PC-3 (cell line): ENCODE results near the gene PPP1R14C.

Experiments used
- EZH2 ChIP-seq: fragments of 300-600 bp; sonication (generic); IDR thresholded peaks from one replicate; pipeline ENCODE4 v1.6.1; 2017; ENCODE audit warnings: antibody characterized with exemption, mild to moderate bottlenecking, low read length; ENCODE audit not compliant: unreplicated experiment
- EZH2phosphoT487 ChIP-seq: fragments of 300-600 bp; sonication (generic); IDR thresholded peaks from 2 replicates; pipeline ENCODE4 v1.6.1; 2018; ENCODE audit warnings: mild to moderate bottlenecking, antibody characterized with exemption, low read length, borderline replicate concordance
- TF ChIP-seq, protein P1 (sequence below): fragments of 300-600 bp; sonication (generic); conservative IDR thresholded peaks from 2 replicates; pipeline ENCODE4 v1.5.1; 2017; ENCODE audit warnings: antibody characterized with exemption, low read depth, mild to moderate bottlenecking, low read length

GRCh38 chr6:150099546-150099945 is 43.3 kb upstream of the PPP1R14C start:
- TF ChIP-seq, protein P1, sequence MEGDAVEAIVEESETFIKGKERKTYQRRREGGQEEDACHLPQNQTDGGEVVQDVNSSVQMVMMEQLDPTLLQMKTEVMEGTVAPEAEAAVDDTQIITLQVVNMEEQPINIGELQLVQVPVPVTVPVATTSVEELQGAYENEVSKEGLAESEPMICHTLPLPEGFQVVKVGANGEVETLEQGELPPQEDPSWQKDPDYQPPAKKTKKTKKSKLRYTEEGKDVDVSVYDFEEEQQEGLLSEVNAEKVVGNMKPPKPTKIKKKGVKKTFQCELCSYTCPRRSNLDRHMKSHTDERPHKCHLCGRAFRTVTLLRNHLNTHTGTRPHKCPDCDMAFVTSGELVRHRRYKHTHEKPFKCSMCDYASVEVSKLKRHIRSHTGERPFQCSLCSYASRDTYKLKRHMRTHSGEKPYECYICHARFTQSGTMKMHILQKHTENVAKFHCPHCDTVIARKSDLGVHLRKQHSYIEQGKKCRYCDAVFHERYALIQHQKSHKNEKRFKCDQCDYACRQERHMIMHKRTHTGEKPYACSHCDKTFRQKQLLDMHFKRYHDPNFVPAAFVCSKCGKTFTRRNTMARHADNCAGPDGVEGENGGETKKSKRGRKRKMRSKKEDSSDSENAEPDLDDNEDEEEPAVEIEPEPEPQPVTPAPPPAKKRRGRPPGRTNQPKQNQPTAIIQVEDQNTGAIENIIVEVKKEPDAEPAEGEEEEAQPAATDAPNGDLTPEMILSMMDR, result no peak
- no peak for TF ChIP-seq EZH2phosphoT487
- TF ChIP-seq EZH2, result no peak
